ENCODE results near the gene ANKRD11.
"Not testable (repeated sequence)": the region's sequence is repeated elsewhere in the genome, so short reads cannot be mapped to it uniquely, and the experiment has no call there.

Gene ANKRD11

GRCh38 chr16:89333401-89334001 lies 156.9 kb downstream of the ANKRD11 start:
- not testable (repeated sequence) for H3K27ac ChIP-seq (ENCODE audit: low read length); H3K36me3 ChIP-seq (ENCODE audit: control insufficient read depth in 1 of 2, insufficient read depth in 2 of 2, low read length in 2 of 2); H3K9me3 ChIP-seq (ENCODE audit: control insufficient read depth in 1 of 2, low read length in 2 of 2); H3K27me3 ChIP-seq (ENCODE audit: low read depth, low read length); H3K4me3 ChIP-seq (ENCODE audit: low read depth in 1 of 2, low read length in 2 of 2)
- H3K4me1 ChIP-seq (ENCODE audit: control insufficient read depth in 1 of 2, insufficient read depth in 2 of 2, low read length in 2 of 2), result peaks cover 10 to 41% of the 10 kb centered on the region in 2 donors

- no peak overlapping the region for H3K4me3 ChIP-seq (ENCODE audit: low read depth in 1 of 2, low read length in 2 of 2)
- H3K27ac ChIP-seq (ENCODE audit: low read length), result no peak overlapping the region
Measured at GRCh38 chr16:89332902-89333245, 157.5 kb downstream of the ANKRD11 start.

GRCh38 chr16:89332243-89332901 lies 158.0 kb downstream of the ANKRD11 start:
- no peaks in the 10 kb centered on the region for H3K27me3 ChIP-seq (ENCODE audit: low read depth, low read length)
- H3K36me3 ChIP-seq (ENCODE audit: control insufficient read depth in 1 of 2, insufficient read depth in 2 of 2, low read length in 2 of 2), result no peaks in the 10 kb centered on the region
- H3K4me1 ChIP-seq (ENCODE audit: control insufficient read depth in 1 of 2, insufficient read depth in 2 of 2, low read length in 2 of 2), result peaks cover 10 to 41% of the 10 kb centered on the region in 2 donors
- H3K27ac ChIP-seq (ENCODE audit: low read length), result no peak overlapping the region
- no peaks in the 10 kb centered on the region for H3K9me3 ChIP-seq (ENCODE audit: control insufficient read depth in 1 of 2, low read length in 2 of 2)
- no peak overlapping the region for H3K4me3 ChIP-seq (ENCODE audit: low read depth in 1 of 2, low read length in 2 of 2)

More at GRCh38 chr16:89332902-89333245, 157.5 kb downstream of the ANKRD11 start:
- Histone ChIP-seq H3K36me3 (ENCODE audit: control insufficient read depth in 1 of 2, insufficient read depth in 2 of 2, low read length in 2 of 2) (no peaks in the 10 kb centered on the region), H3K9me3 (ENCODE audit: control insufficient read depth in 1 of 2, low read length in 2 of 2) (no peaks in the 10 kb centered on the region), H3K4me1 (ENCODE audit: control insufficient read depth in 1 of 2, insufficient read depth in 2 of 2, low read length in 2 of 2) (peaks cover 10 to 41% of the 10 kb centered on the region in 2 donors), H3K27me3 (ENCODE audit: low read depth, low read length) (no peaks in the 10 kb centered on the region)

- Histone ChIP-seq H3K4me3 (ENCODE audit: low read depth in 1 of 2, low read length in 2 of 2) (no peak overlapping the region), H3K27ac (ENCODE audit: low read length) (no peak overlapping the region), H3K36me3 (ENCODE audit: control insufficient read depth in 1 of 2, insufficient read depth in 2 of 2, low read length in 2 of 2) (no peaks in the 10 kb centered on the region), H3K9me3 (ENCODE audit: control insufficient read depth in 1 of 2, low read length in 2 of 2) (no peaks in the 10 kb centered on the region), H3K4me1 (ENCODE audit: control insufficient read depth in 1 of 2, insufficient read depth in 2 of 2, low read length in 2 of 2) (peaks cover 11 to 45% of the 10 kb centered on the region in 2 donors), H3K27me3 (ENCODE audit: low read depth, low read length) (no peaks in the 10 kb centered on the region)
Measured at GRCh38 chr16:89331371-89332109, 158.8 kb downstream of the ANKRD11 start.

GRCh38 chr16:89330177-89330856 lies 160.0 kb downstream of the ANKRD11 start:
- Histone ChIP-seq H3K27me3 (ENCODE audit: low read depth, low read length) (no peaks in the 10 kb centered on the region), H3K4me3 (ENCODE audit: low read depth in 1 of 2, low read length in 2 of 2) (no peak overlapping the region), H3K9me3 (ENCODE audit: control insufficient read depth in 1 of 2, low read length in 2 of 2) (no peaks in the 10 kb centered on the region), H3K4me1 (ENCODE audit: control insufficient read depth in 1 of 2, insufficient read depth in 2 of 2, low read length in 2 of 2) (peaks cover 20 to 53% of the 10 kb centered on the region in 2 donors), H3K36me3 (ENCODE audit: control insufficient read depth in 1 of 2, insufficient read depth in 2 of 2, low read length in 2 of 2) (no peaks in the 10 kb centered on the region), H3K27ac (ENCODE audit: low read length) (no peak overlapping the region)

- H3K4me3 ChIP-seq (ENCODE audit: low read depth in 1 of 2, low read length in 2 of 2); H3K27me3 ChIP-seq (ENCODE audit: low read depth, low read length); H3K9me3 ChIP-seq (ENCODE audit: control insufficient read depth in 1 of 2, low read length in 2 of 2); H3K27ac ChIP-seq (ENCODE audit: low read length); H3K36me3 ChIP-seq (ENCODE audit: control insufficient read depth in 1 of 2, insufficient read depth in 2 of 2, low read length in 2 of 2): not testable (repeated sequence)
- H3K4me1 ChIP-seq (ENCODE audit: control insufficient read depth in 1 of 2, insufficient read depth in 2 of 2, low read length in 2 of 2), result peaks cover 20 to 53% of the 10 kb centered on the region in 2 donors
Measured at GRCh38 chr16:89329830-89330176, 160.6 kb downstream of the ANKRD11 start.

- peaks cover 12 to 52% of the 10 kb centered on the region in 2 donors for H3K4me1 ChIP-seq (ENCODE audit: control insufficient read depth in 1 of 2, insufficient read depth in 2 of 2, low read length in 2 of 2)
- H3K9me3 ChIP-seq (ENCODE audit: control insufficient read depth in 1 of 2, low read length in 2 of 2); H3K27me3 ChIP-seq (ENCODE audit: low read depth, low read length); H3K27ac ChIP-seq (ENCODE audit: low read length); H3K36me3 ChIP-seq (ENCODE audit: control insufficient read depth in 1 of 2, insufficient read depth in 2 of 2, low read length in 2 of 2); H3K4me3 ChIP-seq (ENCODE audit: low read depth in 1 of 2, low read length in 2 of 2): not testable (repeated sequence)
Measured at GRCh38 chr16:89328412-89329400, 161.7 kb downstream of the ANKRD11 start.

- no peaks in the 10 kb centered on the region for H3K9me3 ChIP-seq (ENCODE audit: control insufficient read depth in 1 of 2, low read length in 2 of 2)
- H3K4me1 ChIP-seq (ENCODE audit: control insufficient read depth in 1 of 2, insufficient read depth in 2 of 2, low read length in 2 of 2), result peaks cover 10 to 48% of the 10 kb centered on the region in 2 donors
- H3K27ac ChIP-seq (ENCODE audit: low read length), result no peak overlapping the region
- no peak overlapping the region for H3K4me3 ChIP-seq (ENCODE audit: low read depth in 1 of 2, low read length in 2 of 2)
- no peaks in the 10 kb centered on the region for H3K27me3 ChIP-seq (ENCODE audit: low read depth, low read length)
- no peaks in the 10 kb centered on the region for H3K36me3 ChIP-seq (ENCODE audit: control insufficient read depth in 1 of 2, insufficient read depth in 2 of 2, low read length in 2 of 2)
Measured at GRCh38 chr16:89326721-89327120, 163.6 kb downstream of the ANKRD11 start.

GRCh38 chr16:89325861-89326471 lies 164.4 kb downstream of the ANKRD11 start:
- H3K4me1 ChIP-seq (ENCODE audit: control insufficient read depth in 1 of 2, insufficient read depth in 2 of 2, low read length in 2 of 2), result peaks cover 11 to 55% of the 10 kb centered on the region in 2 donors
- peak overlapping the region; percentile 8 to 19 for H3K4me3 ChIP-seq (ENCODE audit: low read depth in 1 of 2, low read length in 2 of 2)

More at GRCh38 chr16:89325861-89326471, 164.4 kb downstream of the ANKRD11 start:
- Histone ChIP-seq H3K9me3 (ENCODE audit: control insufficient read depth in 1 of 2, low read length in 2 of 2) (no peaks in the 10 kb centered on the region), H3K27me3 (ENCODE audit: low read depth, low read length) (no peaks in the 10 kb centered on the region), H3K36me3 (ENCODE audit: control insufficient read depth in 1 of 2, insufficient read depth in 2 of 2, low read length in 2 of 2) (no peaks in the 10 kb centered on the region), H3K27ac (ENCODE audit: low read length) (peak overlapping the region; percentile 40)

Measured in muscle layer of duodenum (tissue), 2 donors.